HG02840 (cell line): Measurements from ENCODE around the gene RBMS1.

ENCODE experiments used
- ATAC-seq: cut with Tn5 transposase; IDR thresholded peaks from one replicate; pipeline ENCODE4 v1.9.1; 2021; ENCODE audit warnings: mild to moderate bottlenecking, moderate library complexity, moderate number of reproducible peaks; ENCODE audit not compliant: unreplicated experiment, low FRiP score

Gene RBMS1

GRCh38 chr2:160315337-160315736 is 178.3 kb downstream of the RBMS1 start:
- ATAC-seq = no peak

GRCh38 chr2:160310118-160310828 is 183.3 kb downstream of the RBMS1 start:
- no peak for ATAC-seq

- ATAC-seq = no peak
Measured at GRCh38 chr2:160309585-160309984, 184.0 kb downstream of the RBMS1 start.

- ATAC-seq = no peak
Measured at GRCh38 chr2:160308915-160309314, 184.7 kb downstream of the RBMS1 start.

- no peak for ATAC-seq
Measured at GRCh38 chr2:160308476-160308875, 185.1 kb downstream of the RBMS1 start.

- ATAC-seq = no peak
Measured at GRCh38 chr2:160306985-160307384, 186.6 kb downstream of the RBMS1 start.

GRCh38 chr2:160305081-160305750 is 188.4 kb downstream of the RBMS1 start:
- no peak for ATAC-seq

- no peak for ATAC-seq
Measured at GRCh38 chr2:160303527-160303926, 190.1 kb downstream of the RBMS1 start.

- ATAC-seq = no peak
Measured at GRCh38 chr2:160303076-160303475, 190.5 kb downstream of the RBMS1 start.

GRCh38 chr2:160301420-160301819 is 192.2 kb downstream of the RBMS1 start:
- ATAC-seq = no peak

- no peak for ATAC-seq
Measured at GRCh38 chr2:160300203-160300602, 193.4 kb downstream of the RBMS1 start.

GRCh38 chr2:160299540-160299939 is 194.1 kb downstream of the RBMS1 start:
- no peak for ATAC-seq

GRCh38 chr2:160298960-160299359 is 194.6 kb downstream of the RBMS1 start:
- ATAC-seq = no peak

- no peak for ATAC-seq
Measured at GRCh38 chr2:160295519-160296207, 197.9 kb downstream of the RBMS1 start.

GRCh38 chr2:160294889-160295288 is 198.7 kb downstream of the RBMS1 start:
- no peak for ATAC-seq

GRCh38 chr2:160294339-160294803 is 199.2 kb downstream of the RBMS1 start:
- no peak for ATAC-seq

- no peak for ATAC-seq
Measured at GRCh38 chr2:160293391-160294091, 200.1 kb downstream of the RBMS1 start.

GRCh38 chr2:160292225-160292624 is 201.4 kb downstream of the RBMS1 start:
- no peak for ATAC-seq

- no peak for ATAC-seq
Measured at GRCh38 chr2:160291382-160291781, 202.2 kb downstream of the RBMS1 start.

GRCh38 chr2:160290598-160290997 is 203.0 kb downstream of the RBMS1 start:
- ATAC-seq = no peak

- ATAC-seq = no peak
Measured at GRCh38 chr2:160289831-160290230, 203.8 kb downstream of the RBMS1 start.
